H7 (cell line): ENCODE results near the gene UBE3A. TPM values are rescaled to one million over a fixed set of nuclear protein-coding genes. Genes with fewer than 3 reads are reported as not detected.
"Not testable (repeated sequence)": the region's sequence is repeated elsewhere in the genome, so short reads cannot be mapped to it uniquely, and the experiment has no call there.

Source experiments
- DNase-seq: peaks from one replicate; pipeline ENCODE4 v3.0.0; 2012
- H3K27me3 ChIP-seq: 2 replicates; pipeline ENCODE4 v1.6.0; 2011; ENCODE audit warnings: mild to moderate bottlenecking, low read length; ENCODE audit not compliant: control insufficient read depth, insufficient read depth
- H3K36me3 ChIP-seq: replicated peaks from 2 replicates; pipeline ENCODE4 v1.5.1; 2011; ENCODE audit warnings: low read length; ENCODE audit not compliant: control insufficient read depth, insufficient read depth
- H3K4me3 ChIP-seq: 2 replicates; pipeline ENCODE4 v1.5.1; 2011; ENCODE audit warnings: low read depth, mild to moderate bottlenecking, control low read depth, low read length, moderate library complexity; ENCODE audit not compliant: insufficient read depth
- total RNA-seq: library from RNA; depleted of rRNA; stranded (reverse); fragments of >200 nt; shearing (Covaris generic); gene quantifications from 2 replicates; pipeline ENCODE4 v1.2.3, GENCODE V29; 2014

The UBE3A gene
- total RNA-seq, 1 experiment from 2014 or later: 51.6 TPM

DNA sequence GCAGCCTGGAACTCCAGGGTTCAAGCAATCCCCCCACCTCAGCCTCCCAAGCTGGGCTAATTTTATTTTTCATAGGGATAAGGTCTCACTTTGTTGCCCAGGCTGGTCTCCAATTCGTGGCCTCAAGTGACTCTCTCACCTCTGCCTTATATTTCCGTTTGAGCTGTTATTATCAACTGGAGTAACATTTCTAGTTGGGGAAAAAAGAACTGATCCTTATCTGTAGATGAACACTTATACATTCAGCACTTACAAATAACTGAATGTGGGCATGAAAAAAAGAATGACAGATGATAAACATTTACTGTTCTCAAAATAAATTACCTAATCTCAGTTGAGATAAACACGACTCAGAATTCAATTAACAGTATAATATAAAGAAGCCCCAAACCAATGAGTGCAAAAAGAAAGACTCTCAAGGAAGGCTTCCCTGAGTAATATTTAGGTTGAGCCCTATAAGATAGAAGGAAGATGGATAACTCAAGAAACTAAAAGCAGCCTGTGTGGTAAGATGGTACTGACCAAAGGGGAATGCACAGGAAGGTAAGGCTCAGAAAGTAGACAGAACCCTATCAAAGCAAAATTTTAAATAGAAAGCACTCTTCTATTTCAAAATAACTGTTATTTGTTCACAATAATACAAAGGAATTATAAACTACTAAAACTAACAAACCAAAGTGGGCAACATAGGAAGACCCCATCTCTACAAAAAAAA, 11.8 kb downstream of the UBE3A start:
- Histone ChIP-seq H3K27me3 (no peaks in the 10 kb centered on the region), H3K4me3 (no peak overlapping the region), H3K36me3 (no peaks in the 10 kb centered on the region)
- no peak for DNase-seq

DNA sequence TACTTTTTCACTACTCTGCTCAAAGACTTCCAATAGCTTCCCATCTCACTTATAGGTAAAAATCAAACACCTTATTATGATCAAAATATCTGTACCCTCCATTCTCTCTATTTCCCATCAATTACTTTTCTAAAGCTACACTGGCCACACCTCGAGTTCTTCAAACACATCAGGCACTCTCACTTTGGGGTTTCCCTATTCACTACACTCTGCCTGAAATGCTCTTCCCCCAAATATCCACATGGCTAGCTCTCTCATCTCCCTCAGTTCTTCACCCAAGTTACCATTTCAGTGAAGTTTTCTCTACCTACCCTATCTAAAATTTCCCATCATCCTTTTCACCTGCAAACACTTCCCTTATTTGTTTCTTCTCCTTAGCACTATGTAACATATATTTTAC, 14.8 kb downstream of the UBE3A start:
- Histone ChIP-seq H3K27me3 (no peaks in the 10 kb centered on the region), H3K4me3 (no peak overlapping the region), H3K36me3 (no peaks in the 10 kb centered on the region)
- no peak for DNase-seq

DNA sequence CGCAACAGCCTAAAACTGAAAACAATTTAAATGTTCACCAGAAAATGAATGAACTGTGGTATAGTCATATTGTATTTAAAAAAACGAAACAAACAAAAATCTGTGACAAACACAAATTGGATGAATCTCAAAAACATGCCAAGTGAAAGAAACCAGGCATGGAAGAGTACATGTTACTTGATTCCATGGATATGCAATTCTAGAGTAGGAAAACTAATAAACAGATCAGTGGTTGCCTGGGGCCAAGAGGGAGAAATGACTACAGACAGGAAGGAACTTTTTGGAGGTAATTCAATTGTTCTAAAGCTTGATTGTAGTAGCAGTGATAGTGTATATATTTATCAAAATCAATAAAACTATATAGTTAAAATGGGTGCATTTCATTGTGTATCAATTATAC, 16.8 kb downstream of the UBE3A start:
- Histone ChIP-seq H3K36me3 (no peaks in the 10 kb centered on the region), H3K4me3 (no peak overlapping the region), H3K27me3 (no peaks in the 10 kb centered on the region)
- DNase-seq: no peak

DNA sequence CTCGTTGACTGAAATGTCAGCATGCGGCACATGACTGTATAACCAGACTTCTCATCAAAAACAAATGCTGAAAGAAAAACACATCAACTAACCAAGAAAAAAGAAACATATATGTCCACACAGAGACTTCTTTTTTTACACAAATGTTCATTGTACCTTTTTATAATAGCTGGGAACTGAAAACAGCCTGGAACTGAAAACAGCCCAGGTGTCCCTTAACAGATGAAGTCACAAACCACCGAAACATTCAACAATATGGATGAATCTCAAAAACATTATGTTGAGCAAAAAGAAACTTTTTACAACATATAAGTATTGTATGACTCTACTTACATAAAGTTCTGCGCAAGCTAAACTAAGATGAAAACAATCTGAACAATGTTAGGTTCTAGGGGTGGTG, 20.6 kb downstream of the UBE3A start:
- no peak for DNase-seq
- no peaks in the 10 kb centered on the region for H3K36me3 ChIP-seq
- H3K27me3 ChIP-seq: no peaks in the 10 kb centered on the region
- no peak overlapping the region for H3K4me3 ChIP-seq

DNA sequence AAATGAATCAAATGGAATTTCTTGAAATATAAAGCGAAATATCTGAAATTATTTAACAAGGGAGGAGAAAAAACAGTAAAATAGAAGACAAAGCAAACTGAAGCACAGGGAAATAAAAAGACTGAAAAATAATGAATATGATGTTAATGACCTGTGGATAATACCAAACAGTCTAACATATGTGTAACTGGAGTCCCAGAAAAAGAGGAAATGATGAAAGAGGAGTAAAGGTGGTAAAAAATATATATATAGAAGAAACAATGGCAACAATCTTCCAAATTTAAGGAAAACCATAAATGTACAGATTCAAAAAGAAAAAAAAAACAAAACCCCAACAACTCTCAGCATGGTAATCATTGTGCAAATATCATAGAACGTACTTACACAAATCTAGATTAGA, 21.2 kb downstream of the UBE3A start:
- DNase-seq: no peak
- Histone ChIP-seq H3K4me3 (no peak overlapping the region), H3K27me3 (no peaks in the 10 kb centered on the region)

DNA sequence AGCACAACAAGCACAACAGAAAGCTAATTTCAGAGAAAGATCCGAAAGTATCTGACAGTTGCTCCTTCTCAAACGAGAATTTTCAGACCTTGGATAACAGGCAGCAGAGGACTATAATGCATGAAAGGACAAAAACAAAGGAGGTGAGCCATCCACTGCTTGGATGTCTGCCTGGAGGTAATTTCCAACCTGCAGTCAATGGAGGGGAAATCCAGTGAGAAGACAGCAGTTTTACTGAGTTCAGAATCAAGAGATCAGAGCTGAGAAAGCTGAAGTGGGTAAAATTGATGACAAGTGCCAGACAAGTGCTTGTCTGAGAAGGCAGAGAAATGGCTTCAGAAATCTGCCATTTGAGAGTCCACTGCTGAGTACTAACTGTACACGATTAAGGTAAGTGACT, 22.1 kb downstream of the UBE3A start:
- H3K27me3 ChIP-seq: no peaks in the 10 kb centered on the region
- no peaks in the 10 kb centered on the region for H3K36me3 ChIP-seq
- DNase-seq: no peak
- H3K4me3 ChIP-seq: no peak overlapping the region

More for the DNA sequence above, 21.2 kb downstream of the UBE3A start:
- H3K36me3 ChIP-seq: no peaks in the 10 kb centered on the region

DNA sequence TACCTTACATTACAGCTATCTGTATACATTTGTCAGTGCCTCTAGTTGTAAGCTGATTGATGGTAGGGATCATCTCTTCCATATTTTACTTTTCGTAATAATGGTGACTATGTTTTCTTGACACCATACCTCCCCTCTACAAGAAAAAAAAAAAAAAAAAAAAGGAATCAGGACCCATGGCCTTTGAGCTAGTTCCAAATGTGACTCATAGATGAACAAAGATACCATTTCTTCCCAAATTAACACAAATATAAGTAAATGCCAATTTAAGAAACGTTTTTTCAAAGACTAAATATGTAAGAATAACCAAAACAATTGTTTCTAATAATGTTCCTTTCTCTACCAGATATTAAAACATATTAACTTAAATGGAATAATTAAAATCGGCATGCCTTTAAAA, 23.1 kb downstream of the UBE3A start:
- Histone ChIP-seq H3K4me3 (no peak overlapping the region), H3K27me3 (no peaks in the 10 kb centered on the region), H3K36me3 (no peaks in the 10 kb centered on the region)
- no peak for DNase-seq

DNA sequence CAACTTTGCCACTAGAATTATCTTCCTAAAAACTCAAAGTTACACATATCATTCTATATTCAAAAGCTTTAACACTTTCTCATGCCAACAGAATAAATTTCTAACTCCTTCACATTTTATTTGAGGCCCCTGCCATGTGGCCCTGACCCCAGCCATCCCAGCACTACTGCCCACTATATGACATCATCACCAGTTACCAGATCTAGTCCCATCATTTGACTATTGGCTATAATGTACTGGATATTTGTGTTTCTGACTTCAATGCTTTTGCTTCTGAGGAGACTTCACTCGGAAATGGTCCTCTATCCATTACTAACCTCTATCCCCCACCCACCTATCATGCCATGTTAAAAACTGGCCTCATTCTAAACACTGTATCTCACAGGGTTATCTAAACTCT, 23.6 kb downstream of the UBE3A start:
- no peak for DNase-seq
- Histone ChIP-seq H3K36me3 (no peaks in the 10 kb centered on the region), H3K27me3 (no peaks in the 10 kb centered on the region), H3K4me3 (no peak overlapping the region)

DNA sequence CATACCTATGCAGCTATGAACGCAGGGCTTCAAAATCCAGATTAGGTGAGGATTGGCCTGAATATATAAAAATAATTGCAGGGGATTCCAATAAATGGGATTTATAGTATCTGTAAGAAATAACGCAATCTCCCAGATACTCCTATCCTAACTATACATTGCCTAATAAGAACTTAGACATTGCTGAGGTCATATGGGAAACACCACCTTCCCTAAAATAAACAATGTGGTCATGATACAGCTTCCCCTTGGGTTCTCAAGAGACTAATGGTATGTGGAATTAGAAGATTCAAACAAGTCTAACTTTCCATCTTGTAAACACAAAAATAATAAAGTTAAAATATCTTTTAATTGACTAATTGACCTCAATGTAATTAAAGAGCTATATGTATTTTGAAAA, 28.2 kb downstream of the UBE3A start:
- no peak for DNase-seq
- Histone ChIP-seq H3K36me3 (no peaks in the 10 kb centered on the region), H3K27me3 (no peaks in the 10 kb centered on the region), H3K4me3 (no peak overlapping the region)

DNA sequence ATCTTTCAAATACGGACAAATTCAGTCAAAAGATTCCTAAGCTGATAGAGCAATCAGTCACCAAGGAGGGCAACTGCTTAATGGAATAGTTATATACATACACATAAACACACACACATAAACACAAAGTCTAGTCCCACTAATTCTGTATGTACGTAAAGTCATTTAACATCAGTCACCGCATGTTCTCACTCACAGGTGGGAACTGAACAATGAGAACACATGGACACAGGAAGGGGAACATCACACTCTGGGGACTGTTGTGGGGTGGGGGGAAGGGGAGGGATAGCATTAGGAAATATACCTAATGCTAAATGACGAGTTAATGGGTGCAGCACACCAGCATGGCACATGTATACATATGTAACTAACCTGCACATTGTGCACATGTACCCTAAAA, 29.1 kb downstream of the UBE3A start:
- H3K36me3 ChIP-seq, DNase-seq, H3K4me3 ChIP-seq, H3K27me3 ChIP-seq: not testable (repeated sequence)

DNA sequence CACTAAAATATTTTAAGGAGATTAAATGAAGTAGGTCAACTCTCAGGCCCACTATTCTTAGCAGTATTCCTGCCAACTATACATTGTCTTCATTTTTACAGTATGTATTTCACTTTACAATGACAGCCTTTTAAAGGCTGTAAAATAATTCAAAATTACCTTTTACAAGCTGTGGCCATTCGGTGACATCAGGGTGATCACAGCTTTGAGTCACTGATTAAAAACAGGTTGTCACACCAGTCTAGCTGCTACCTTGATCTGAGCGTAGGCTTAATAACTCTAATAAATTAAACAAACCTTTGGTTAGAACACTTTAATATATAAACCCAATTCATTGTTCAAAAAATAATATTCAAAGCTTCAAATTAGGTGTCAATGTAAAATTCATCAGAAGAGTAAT, 29.9 kb downstream of the UBE3A start:
- peaks cover 1% of the 10 kb centered on the region; the same call in 1 of the 2 replicates for H3K36me3 ChIP-seq
- no peak for DNase-seq
- H3K4me3 ChIP-seq: no peak overlapping the region
- H3K27me3 ChIP-seq: no peaks in the 10 kb centered on the region

DNA sequence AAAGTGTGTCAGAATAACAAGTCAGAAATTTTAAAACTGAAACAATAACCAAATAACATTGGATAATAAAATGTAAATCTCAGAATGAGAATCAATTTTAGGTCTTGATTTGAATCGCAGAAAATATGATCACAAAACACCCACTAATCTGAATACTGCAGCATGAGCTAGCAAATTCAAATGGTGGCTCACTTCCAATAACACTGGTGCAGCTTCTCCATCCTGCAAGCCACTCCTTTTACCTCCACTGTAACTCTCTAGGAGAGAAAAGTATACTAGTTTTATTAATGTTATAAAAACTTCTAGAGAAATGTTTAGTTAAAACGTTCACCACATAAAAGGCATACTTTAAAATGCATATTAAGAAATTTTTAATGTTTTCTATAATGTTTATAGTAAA, 30.4 kb downstream of the UBE3A start:
- Histone ChIP-seq H3K4me3 (no peak overlapping the region), H3K27me3 (no peaks in the 10 kb centered on the region), H3K36me3 (peaks cover 1% of the 10 kb centered on the region; the same call in 1 of the 2 replicates)
- no peak for DNase-seq

DNA sequence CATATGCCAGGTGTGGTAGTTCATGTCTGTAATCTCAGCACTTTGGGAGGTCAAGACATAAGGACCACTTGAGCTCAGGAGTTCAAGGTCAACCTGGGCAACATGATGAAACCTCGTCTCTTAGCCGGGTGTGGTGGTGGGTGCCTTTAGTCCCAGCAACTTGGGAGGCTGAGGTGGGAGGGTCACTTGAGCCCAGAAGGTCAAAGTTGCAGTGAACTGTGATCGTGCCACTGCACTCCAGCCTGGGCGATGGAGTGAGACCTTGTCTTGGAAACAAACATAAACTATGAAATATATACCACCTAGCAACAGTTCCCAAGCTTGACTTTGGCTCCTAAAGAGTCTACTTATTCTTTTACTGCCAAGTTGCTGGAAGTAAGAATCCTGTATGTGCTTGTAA, 30.9 kb downstream of the UBE3A start:
- no peak for DNase-seq
- no peaks in the 10 kb centered on the region for H3K27me3 ChIP-seq
- peaks cover 1% of the 10 kb centered on the region; the same call in 1 of the 2 replicates for H3K36me3 ChIP-seq
- no peak overlapping the region for H3K4me3 ChIP-seq

DNA sequence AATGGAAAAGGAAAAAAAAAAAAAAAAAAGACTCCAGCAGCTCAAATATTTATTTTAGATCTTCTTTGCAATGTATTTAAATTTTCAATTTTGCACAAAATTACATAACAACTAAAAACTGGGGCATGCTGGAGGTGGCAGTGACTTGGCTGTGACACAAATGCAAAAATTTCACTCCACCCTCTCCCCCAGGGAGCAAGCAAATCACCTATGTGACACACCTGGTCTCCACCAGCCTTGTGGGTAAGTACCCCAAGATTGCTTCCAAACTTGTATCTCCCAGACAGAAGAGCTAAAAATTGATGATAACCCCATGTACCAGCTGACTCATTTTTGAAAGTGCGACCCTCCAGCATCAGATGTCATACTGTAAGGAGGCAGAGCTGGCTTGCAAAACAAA, 32.0 kb downstream of the UBE3A start:
- Histone ChIP-seq H3K4me3 (no peak overlapping the region), H3K27me3 (no peaks in the 10 kb centered on the region), H3K36me3 (peaks cover 1% of the 10 kb centered on the region; the same call in 1 of the 2 replicates)
- no peak for DNase-seq

DNA sequence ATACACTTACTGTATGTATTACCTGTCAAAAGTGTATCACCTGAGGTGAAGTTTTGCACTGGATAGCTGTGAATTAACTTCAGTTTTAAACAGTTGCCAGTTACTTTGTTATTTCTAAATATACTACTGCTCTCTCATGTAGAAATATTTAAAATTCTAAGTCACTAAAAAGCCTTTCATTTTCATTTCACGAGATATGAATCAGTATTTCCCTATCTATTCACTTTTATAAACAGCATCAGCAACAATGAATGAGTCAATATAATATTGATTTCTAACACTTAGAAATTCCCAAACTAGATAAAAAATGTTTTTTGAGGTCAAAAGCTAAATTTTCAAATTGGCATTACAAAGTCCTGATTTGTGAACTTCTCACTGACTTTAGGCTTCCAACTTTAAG, 32.6 kb downstream of the UBE3A start:
- Histone ChIP-seq H3K36me3 (peaks cover 1% of the 10 kb centered on the region; the same call in 1 of the 2 replicates), H3K4me3 (no peak overlapping the region)

DNA sequence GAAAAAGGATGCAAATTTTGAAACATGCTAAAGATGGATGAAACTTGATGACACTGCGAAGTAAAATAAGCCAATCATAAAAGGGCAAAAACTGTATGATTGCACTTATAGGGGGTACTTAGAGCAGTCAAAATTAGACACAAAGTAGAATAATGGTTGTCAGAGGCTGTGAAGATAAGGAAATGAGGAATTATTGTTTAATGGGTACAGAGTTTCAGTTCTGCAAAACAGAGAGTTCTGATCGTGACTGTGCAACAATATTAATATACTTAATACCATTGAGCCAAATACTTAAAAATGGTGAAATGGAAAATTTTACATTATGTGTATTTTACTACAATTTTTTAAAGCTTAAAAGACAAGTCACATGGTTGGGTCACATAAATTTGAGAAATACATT, 35.1 kb downstream of the UBE3A start:
- Histone ChIP-seq H3K4me3 (no peak overlapping the region), H3K36me3 (peaks cover 1% of the 10 kb centered on the region; the same call in 1 of the 2 replicates)
- no peak for DNase-seq

More for the DNA sequence above, 32.6 kb downstream of the UBE3A start:
- no peak for DNase-seq
- no peaks in the 10 kb centered on the region for H3K27me3 ChIP-seq

More for the DNA sequence above, 35.1 kb downstream of the UBE3A start:
- H3K27me3 ChIP-seq: no peaks in the 10 kb centered on the region
